ENCODE results near the gene ZDHHC18. TPM values are rescaled to one million over a fixed set of nuclear protein-coding genes. Genes with fewer than 3 reads are reported as not detected.
A peak's percentile ranks its signal among the peaks of the same experiment; 100 is the strongest.

Gene ZDHHC18
- total RNA-seq, 1 experiment from 2014 or later: 27.9 TPM

GRCh38 chr1:26861889-26862378 is 35.4 kb downstream of the ZDHHC18 start:
- ChIA-PET POLR2A (ENCODE audit: low non-redundant PET) (no interaction called here), CTCF (no interaction called here)
- no peaks in the 10 kb centered on the region for H3K9me3 ChIP-seq (ENCODE audit: low read depth, low read length, poor library complexity, severe bottlenecking)
- no peak overlapping the region for H3K4me3 ChIP-seq (ENCODE audit: low read depth, low read length, poor library complexity, severe bottlenecking)
- no peaks in the 10 kb centered on the region for H3K36me3 ChIP-seq (ENCODE audit: insufficient read depth, low read length, poor library complexity, severe bottlenecking)
- TF ChIP-seq CTCF (conservative IDR thresholded peaks at IDR 0.05; ENCODE audit: low read depth, low read length) (no peak), EZH2 (IDR thresholded peaks at IDR 0.05; ENCODE audit: borderline replicate concordance, low read depth, low read length, poor library complexity, severe bottlenecking) (no peak)
- no peak for DNase-seq (ENCODE audit: low spot score)
- no peaks in the 10 kb centered on the region for H3K27me3 ChIP-seq (replicated peaks; ENCODE audit: insufficient read depth, low read depth, low read length, poor library complexity)
- intact Hi-C loops (cut with micrococcal nuclease; ENCODE audit: unreplicated experiment): no loop called here
- BruUV-seq (replicated peaks): no TSS peak
- no peaks in the 10 kb centered on the region for H3K4me1 ChIP-seq (ENCODE audit: insufficient read depth, low read length, poor library complexity, severe bottlenecking)
- no peak overlapping the region for H3K27ac ChIP-seq (ENCODE audit: low read depth, low read length, poor library complexity, severe bottlenecking)

- H3K36me3 ChIP-seq (ENCODE audit: insufficient read depth, low read length, poor library complexity, severe bottlenecking): no peaks in the 10 kb centered on the region
- H3K4me3 ChIP-seq (ENCODE audit: low read depth, low read length, poor library complexity, severe bottlenecking): peak within 1 kb of the TSS; percentile 61
- no TSS peak for BruUV-seq (replicated peaks)
- no peaks in the 10 kb centered on the region for H3K27me3 ChIP-seq (replicated peaks; ENCODE audit: insufficient read depth, low read depth, low read length, poor library complexity)
- no peaks in the 10 kb centered on the region for H3K9me3 ChIP-seq (ENCODE audit: low read depth, low read length, poor library complexity, severe bottlenecking)
- no peaks in the 10 kb centered on the region for H3K4me1 ChIP-seq (ENCODE audit: insufficient read depth, low read length, poor library complexity, severe bottlenecking)
- TF ChIP-seq CTCF (conservative IDR thresholded peaks at IDR 0.05; ENCODE audit: low read depth, low read length): peak; percentile 52
- no peak for TF ChIP-seq EZH2 (IDR thresholded peaks at IDR 0.05; ENCODE audit: borderline replicate concordance, low read depth, low read length, poor library complexity, severe bottlenecking)
- POLR2A ChIA-PET (ENCODE audit: low non-redundant PET): interaction anchor here (0.5 kb wide), 1 partner anchor 356 kb away, joined by 4 read pairs; no protein-coding TSS in a partner anchor
- CTCF ChIA-PET: no interaction called here
- no peak for DNase-seq (ENCODE audit: low spot score)
- H3K27ac ChIP-seq (ENCODE audit: low read depth, low read length, poor library complexity, severe bottlenecking): peak within 1 kb of the TSS; percentile 75
- intact Hi-C loops (cut with micrococcal nuclease; ENCODE audit: unreplicated experiment): no loop called here
These were observed 36.5 kb downstream of the ZDHHC18 start, which contains the start of gene SFN for GRCh38 chr1:26862781-26863684. SFN (plus strand) TSS chr1:26863149; CDS start chr1:26863213, 64 bp downstream.

- H3K27me3 ChIP-seq (replicated peaks; ENCODE audit: insufficient read depth, low read depth, low read length, poor library complexity): no peaks in the 10 kb centered on the region
- peak overlapping the region; percentile 75 for H3K27ac ChIP-seq (ENCODE audit: low read depth, low read length, poor library complexity, severe bottlenecking)
- DNase-seq (ENCODE audit: low spot score): no peak
- no peak for TF ChIP-seq CTCF (conservative IDR thresholded peaks at IDR 0.05; ENCODE audit: low read depth, low read length)
- no peak for TF ChIP-seq EZH2 (IDR thresholded peaks at IDR 0.05; ENCODE audit: borderline replicate concordance, low read depth, low read length, poor library complexity, severe bottlenecking)
- no peaks in the 10 kb centered on the region for H3K9me3 ChIP-seq (ENCODE audit: low read depth, low read length, poor library complexity, severe bottlenecking)
- ChIA-PET CTCF (no interaction called here), POLR2A (ENCODE audit: low non-redundant PET) (interaction anchor here (0.5 to 0.7 kb wide), 2 partner anchors 9 to 357 kb away, joined by 4 to 5 read pairs; no protein-coding TSS in a partner anchor)
- H3K4me3 ChIP-seq (ENCODE audit: low read depth, low read length, poor library complexity, severe bottlenecking): no peak overlapping the region
- H3K4me1 ChIP-seq (ENCODE audit: insufficient read depth, low read length, poor library complexity, severe bottlenecking): no peaks in the 10 kb centered on the region
- no TSS peak for BruUV-seq (replicated peaks)
- no peaks in the 10 kb centered on the region for H3K36me3 ChIP-seq (ENCODE audit: insufficient read depth, low read length, poor library complexity, severe bottlenecking)
- intact Hi-C loops (cut with micrococcal nuclease; ENCODE audit: unreplicated experiment): no loop called here
These were observed 37.2 kb downstream of the ZDHHC18 start for GRCh38 chr1:26863685-26864077.
